GM23338 (cell line): ENCODE data around the gene CHCHD6.

ENCODE experiments used
- CREB1 ChIP-seq: fragments of 250-450 bp; sonication (Bioruptor Pico); IDR thresholded peaks from 2 replicates; pipeline ENCODE4 v1.5.0; 2020; ENCODE audit warnings: low read depth, mild to moderate bottlenecking, moderate library complexity
- EZH2 ChIP-seq: fragments of 200-600 bp; sonication (generic); IDR thresholded peaks from one replicate; pipeline ENCODE4 v1.8.0; 2017; ENCODE audit warnings: antibody characterized with exemption, mild to moderate bottlenecking, low read depth; ENCODE audit not compliant: unreplicated experiment
- EZH2phosphoT487 ChIP-seq: fragments of 200-600 bp; sonication (generic); IDR thresholded peaks from one replicate; pipeline ENCODE4 v1.8.1; 2018; ENCODE audit warnings: antibody characterized with exemption; ENCODE audit not compliant: unreplicated experiment
- JUNB ChIP-seq: IDR thresholded peaks from one replicate; pipeline ENCODE4 v1.6.1; 2016; ENCODE audit warnings: antibody characterized with exemption; ENCODE audit not compliant: unreplicated experiment
- NANOG ChIP-seq: IDR thresholded peaks from 2 replicates; pipeline ENCODE4 v1.6.1; 2016; ENCODE audit warnings: antibody characterized with exemption, borderline replicate concordance
- POLR2AphosphoS5 ChIP-seq: IDR thresholded peaks from 2 replicates; pipeline ENCODE4 v1.6.1; 2016; ENCODE audit warnings: antibody characterized with exemption, low read depth
- TF ChIP-seq, protein P1 (sequence below), 2 experiments: fragments of 200-600 bp in 1 of 2; sonication (generic) in 1 of 2; conservative IDR thresholded peaks; 2 replicates each; pipeline versions ENCODE4 v1.5.1 to v1.6.1; 2016 to 2017; ENCODE audit warnings: antibody characterized with exemption in 2 of 2, low read depth in 2 of 2, mild to moderate bottlenecking in 2 of 2, moderate library complexity in 1 of 2
- TF ChIP-seq, protein P2 (sequence below): IDR thresholded peaks from one replicate; pipeline ENCODE4 v1.6.1; 2018; ENCODE audit warnings: antibody characterized with exemption; ENCODE audit not compliant: unreplicated experiment
- TF ChIP-seq, protein P3 (sequence below): IDR thresholded peaks from 2 replicates; pipeline ENCODE4 v1.6.1; 2016; ENCODE audit warnings: antibody characterized with exemption

DNA sequence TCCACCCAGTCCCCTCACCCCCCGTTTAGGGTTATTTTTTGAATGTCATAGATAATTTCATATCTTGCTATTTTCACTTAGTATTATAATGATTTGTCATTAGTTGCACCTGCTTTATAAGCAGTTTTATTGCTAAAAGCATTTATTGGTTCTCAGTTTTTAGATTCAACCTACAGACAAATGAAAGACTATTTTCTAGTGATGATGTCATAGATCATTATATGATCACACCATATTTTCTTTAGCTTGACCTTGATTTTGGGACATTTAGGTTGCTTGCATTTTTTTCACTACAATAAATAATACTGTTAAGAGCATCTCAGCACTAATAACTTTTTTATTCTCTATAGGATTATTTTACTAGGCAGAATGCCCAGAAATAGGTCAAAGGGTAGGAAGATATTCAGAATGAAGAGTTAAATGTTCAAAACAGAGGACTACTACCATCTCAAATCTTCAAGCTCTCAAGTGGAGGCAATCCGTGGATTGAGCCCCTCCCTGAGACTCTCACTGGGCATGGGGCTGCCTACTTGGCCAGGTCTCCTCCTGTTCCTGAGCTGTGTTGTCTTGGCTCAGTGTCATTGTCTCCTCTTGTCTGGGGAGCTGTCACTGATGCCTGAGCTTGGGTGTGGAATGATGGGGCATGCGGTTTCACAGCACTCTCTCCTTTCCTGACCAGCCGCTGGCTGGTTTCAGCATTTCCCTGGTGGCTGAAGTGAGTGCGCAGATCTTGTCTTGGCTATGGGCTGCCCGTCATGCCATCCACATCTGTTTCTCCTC, 28.4 kb downstream of the CHCHD6 start:
- TF ChIP-seq, protein P1, sequence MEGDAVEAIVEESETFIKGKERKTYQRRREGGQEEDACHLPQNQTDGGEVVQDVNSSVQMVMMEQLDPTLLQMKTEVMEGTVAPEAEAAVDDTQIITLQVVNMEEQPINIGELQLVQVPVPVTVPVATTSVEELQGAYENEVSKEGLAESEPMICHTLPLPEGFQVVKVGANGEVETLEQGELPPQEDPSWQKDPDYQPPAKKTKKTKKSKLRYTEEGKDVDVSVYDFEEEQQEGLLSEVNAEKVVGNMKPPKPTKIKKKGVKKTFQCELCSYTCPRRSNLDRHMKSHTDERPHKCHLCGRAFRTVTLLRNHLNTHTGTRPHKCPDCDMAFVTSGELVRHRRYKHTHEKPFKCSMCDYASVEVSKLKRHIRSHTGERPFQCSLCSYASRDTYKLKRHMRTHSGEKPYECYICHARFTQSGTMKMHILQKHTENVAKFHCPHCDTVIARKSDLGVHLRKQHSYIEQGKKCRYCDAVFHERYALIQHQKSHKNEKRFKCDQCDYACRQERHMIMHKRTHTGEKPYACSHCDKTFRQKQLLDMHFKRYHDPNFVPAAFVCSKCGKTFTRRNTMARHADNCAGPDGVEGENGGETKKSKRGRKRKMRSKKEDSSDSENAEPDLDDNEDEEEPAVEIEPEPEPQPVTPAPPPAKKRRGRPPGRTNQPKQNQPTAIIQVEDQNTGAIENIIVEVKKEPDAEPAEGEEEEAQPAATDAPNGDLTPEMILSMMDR (conservative IDR thresholded peaks at IDR 0.05; ENCODE audit: low read depth in 2 of 2) = no peak
- no peak for TF ChIP-seq POLR2AphosphoS5
- no peak for TF ChIP-seq NANOG
- TF ChIP-seq EZH2 = no peak
- TF ChIP-seq, protein P2, sequence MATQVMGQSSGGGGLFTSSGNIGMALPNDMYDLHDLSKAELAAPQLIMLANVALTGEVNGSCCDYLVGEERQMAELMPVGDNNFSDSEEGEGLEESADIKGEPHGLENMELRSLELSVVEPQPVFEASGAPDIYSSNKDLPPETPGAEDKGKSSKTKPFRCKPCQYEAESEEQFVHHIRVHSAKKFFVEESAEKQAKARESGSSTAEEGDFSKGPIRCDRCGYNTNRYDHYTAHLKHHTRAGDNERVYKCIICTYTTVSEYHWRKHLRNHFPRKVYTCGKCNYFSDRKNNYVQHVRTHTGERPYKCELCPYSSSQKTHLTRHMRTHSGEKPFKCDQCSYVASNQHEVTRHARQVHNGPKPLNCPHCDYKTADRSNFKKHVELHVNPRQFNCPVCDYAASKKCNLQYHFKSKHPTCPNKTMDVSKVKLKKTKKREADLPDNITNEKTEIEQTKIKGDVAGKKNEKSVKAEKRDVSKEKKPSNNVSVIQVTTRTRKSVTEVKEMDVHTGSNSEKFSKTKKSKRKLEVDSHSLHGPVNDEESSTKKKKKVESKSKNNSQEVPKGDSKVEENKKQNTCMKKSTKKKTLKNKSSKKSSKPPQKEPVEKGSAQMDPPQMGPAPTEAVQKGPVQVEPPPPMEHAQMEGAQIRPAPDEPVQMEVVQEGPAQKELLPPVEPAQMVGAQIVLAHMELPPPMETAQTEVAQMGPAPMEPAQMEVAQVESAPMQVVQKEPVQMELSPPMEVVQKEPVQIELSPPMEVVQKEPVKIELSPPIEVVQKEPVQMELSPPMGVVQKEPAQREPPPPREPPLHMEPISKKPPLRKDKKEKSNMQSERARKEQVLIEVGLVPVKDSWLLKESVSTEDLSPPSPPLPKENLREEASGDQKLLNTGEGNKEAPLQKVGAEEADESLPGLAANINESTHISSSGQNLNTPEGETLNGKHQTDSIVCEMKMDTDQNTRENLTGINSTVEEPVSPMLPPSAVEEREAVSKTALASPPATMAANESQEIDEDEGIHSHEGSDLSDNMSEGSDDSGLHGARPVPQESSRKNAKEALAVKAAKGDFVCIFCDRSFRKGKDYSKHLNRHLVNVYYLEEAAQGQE = no peak
- TF ChIP-seq EZH2phosphoT487 = no peak
- TF ChIP-seq CREB1 = no peak
- TF ChIP-seq, protein P3, sequence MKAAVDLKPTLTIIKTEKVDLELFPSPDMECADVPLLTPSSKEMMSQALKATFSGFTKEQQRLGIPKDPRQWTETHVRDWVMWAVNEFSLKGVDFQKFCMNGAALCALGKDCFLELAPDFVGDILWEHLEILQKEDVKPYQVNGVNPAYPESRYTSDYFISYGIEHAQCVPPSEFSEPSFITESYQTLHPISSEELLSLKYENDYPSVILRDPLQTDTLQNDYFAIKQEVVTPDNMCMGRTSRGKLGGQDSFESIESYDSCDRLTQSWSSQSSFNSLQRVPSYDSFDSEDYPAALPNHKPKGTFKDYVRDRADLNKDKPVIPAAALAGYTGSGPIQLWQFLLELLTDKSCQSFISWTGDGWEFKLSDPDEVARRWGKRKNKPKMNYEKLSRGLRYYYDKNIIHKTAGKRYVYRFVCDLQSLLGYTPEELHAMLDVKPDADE = no peak
- TF ChIP-seq JUNB = no peak
